Activated CD8-positive, alpha-beta T cell treated with anti-CD3 and anti-CD28 coated beads for 36 hours (primary cell): Measurements from ENCODE around the gene RPUSD1. TPM values are rescaled to one million over a fixed set of nuclear protein-coding genes. Genes with fewer than 3 reads are reported as not detected.
"Not testable (repeated sequence)": the region's sequence is repeated elsewhere in the genome, so short reads cannot be mapped to it uniquely, and the experiment has no call there.

Source experiments
- ATAC-seq: fragments of 200-7000 bp; cut with Tn5 transposase; one replicate; pipeline ENCODE4 v1.10.0; 2021; ENCODE audit warnings: mild to moderate bottlenecking, moderate library complexity
- CTCF ChIA-PET: fragments of 350-600 bp; sonication (Branson Sonifier 250); formaldehyde crosslinking; loops from one replicate; lab custom pipeline; 2021; ENCODE audit warnings: antibody characterized with exemption; lab: Charles Lee
- POLR2A ChIA-PET: fragments of 350-600 bp; sonication (Branson Sonifier 250); formaldehyde crosslinking; loops from one replicate; lab custom pipeline; 2021; ENCODE audit warnings: antibody characterized with exemption; lab: Charles Lee
- DNase-seq: peaks from one replicate; pipeline ENCODE4 v3.0.0-alpha.2; 2020
- H3K27ac Mint-ChIP-seq: one replicate; pipeline ENCODE4 v1.8.0; 2021; ENCODE audit warnings: mild to moderate bottlenecking, mixed read lengths
- H3K27me3 Mint-ChIP-seq: one replicate; pipeline ENCODE4 v1.8.0; 2021; ENCODE audit warnings: mixed read lengths
- H3K36me3 Mint-ChIP-seq: one replicate; pipeline ENCODE4 v1.8.0; 2021; ENCODE audit warnings: low read depth, mixed read lengths
- H3K4me1 Mint-ChIP-seq: one replicate; pipeline ENCODE4 v1.8.0; 2021; ENCODE audit warnings: low read depth, mixed read lengths
- H3K4me3 Mint-ChIP-seq: one replicate; pipeline ENCODE4 v1.8.0; 2021; ENCODE audit warnings: mild to moderate bottlenecking, moderate library complexity, mixed read lengths
- H3K9me3 Mint-ChIP-seq: one replicate; pipeline ENCODE4 v1.8.0; 2021; ENCODE audit warnings: mixed read lengths
- intact Hi-C: fragments of 100-400 bp; cut with micrococcal nuclease; formaldehyde crosslinking; loops from one replicate; pipeline ENCODE4 v1.10.0; 2022
- total RNA-seq, 2 experiments: library from RNA; stranded (reverse); gene quantifications; one replicate each; pipeline ENCODE4 v1.2.3, GENCODE V29; 2021
- TF ChIP-seq, protein P1 (sequence below): fragments of 200-600 bp; IDR thresholded peaks from one replicate; pipeline ENCODE4 v1.8.0; 2022; ENCODE audit warnings: antibody characterized with exemption, mild to moderate bottlenecking

The RPUSD1 gene, protein sequence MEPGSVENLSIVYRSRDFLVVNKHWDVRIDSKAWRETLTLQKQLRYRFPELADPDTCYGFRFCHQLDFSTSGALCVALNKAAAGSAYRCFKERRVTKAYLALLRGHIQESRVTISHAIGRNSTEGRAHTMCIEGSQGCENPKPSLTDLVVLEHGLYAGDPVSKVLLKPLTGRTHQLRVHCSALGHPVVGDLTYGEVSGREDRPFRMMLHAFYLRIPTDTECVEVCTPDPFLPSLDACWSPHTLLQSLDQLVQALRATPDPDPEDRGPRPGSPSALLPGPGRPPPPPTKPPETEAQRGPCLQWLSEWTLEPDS
- total RNA-seq, result 10 to 100 TPM; 17.1 to 18.1 TPM

DNA sequence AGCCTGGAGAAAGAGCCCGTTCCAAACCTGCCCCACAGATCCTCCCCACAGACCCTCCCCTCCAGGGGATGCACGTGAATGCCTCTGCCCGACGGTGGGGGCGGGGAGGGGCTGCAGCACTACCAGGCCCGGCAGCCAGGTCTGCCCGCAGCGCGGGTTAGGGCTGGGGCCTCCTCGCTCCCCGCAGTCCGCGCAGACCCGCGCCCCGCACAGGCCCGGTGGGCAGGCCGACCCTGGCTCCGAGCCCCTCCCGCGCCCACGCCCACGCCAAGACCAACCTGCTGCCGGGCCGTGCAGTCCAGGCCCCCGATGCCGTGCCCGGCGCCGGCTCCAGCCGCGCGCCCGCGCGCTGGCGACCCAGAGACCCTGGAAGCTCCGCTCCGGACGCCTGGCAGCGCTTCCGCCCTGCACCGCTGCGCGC lies at the start of gene RPUSD1:
TSS of gene RPUSD1 (minus strand) at position 404 of the 421 bp plus-strand sequence. CDS start 644 bp downstream, outside the sequence.
- ChIA-PET POLR2A (interaction anchor here (1.0 kb wide), 1 partner anchor 87 kb away, joined by 3 read pairs; no protein-coding TSS in a partner anchor), CTCF (interaction anchor here (1.3 to 7.7 kb wide), 3 partner anchors 48 to 75 kb away, joined by 5 to 149 read pairs (median 6); partner anchors contain the start of genes CIAO3 and METRN)
- intact Hi-C loops, result no loop called here
- TF ChIP-seq, protein P1, sequence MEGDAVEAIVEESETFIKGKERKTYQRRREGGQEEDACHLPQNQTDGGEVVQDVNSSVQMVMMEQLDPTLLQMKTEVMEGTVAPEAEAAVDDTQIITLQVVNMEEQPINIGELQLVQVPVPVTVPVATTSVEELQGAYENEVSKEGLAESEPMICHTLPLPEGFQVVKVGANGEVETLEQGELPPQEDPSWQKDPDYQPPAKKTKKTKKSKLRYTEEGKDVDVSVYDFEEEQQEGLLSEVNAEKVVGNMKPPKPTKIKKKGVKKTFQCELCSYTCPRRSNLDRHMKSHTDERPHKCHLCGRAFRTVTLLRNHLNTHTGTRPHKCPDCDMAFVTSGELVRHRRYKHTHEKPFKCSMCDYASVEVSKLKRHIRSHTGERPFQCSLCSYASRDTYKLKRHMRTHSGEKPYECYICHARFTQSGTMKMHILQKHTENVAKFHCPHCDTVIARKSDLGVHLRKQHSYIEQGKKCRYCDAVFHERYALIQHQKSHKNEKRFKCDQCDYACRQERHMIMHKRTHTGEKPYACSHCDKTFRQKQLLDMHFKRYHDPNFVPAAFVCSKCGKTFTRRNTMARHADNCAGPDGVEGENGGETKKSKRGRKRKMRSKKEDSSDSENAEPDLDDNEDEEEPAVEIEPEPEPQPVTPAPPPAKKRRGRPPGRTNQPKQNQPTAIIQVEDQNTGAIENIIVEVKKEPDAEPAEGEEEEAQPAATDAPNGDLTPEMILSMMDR, result no peak
- no peak for DNase-seq
- peak; percentile 6 for ATAC-seq
- Mint-ChIP-seq H3K27me3 (no peaks in the 10 kb centered on the region), H3K4me1 (peaks cover 9% of the 10 kb centered on the region), H3K36me3 (peaks cover 19% of the 10 kb centered on the region), H3K9me3 (no peaks in the 10 kb centered on the region), H3K4me3 (peak within 1 kb of the TSS; percentile 87), H3K27ac (peak within 1 kb of the TSS; percentile 78)

DNA sequence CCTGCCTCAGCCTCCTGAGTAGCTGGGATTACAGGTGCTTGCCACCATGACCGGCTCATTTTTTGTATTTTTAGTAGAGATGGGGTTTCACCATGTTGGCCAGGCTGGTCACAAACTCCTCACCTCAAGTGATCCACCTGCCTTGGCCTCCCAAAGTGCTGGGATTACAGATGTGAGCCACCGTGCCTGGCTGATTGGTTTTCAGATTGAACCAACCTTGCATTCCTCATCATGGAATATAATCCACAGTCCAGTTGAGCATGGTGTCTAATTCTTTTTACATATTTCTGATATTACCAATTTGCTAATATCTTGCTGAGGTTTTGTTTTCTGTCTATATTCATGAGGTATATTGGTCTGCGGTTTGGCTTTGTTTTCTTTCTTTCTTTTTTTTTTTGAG lies 48.6 kb upstream of the RPUSD1 start:
- H3K36me3 Mint-ChIP-seq, ATAC-seq, H3K9me3 Mint-ChIP-seq, CTCF ChIA-PET, H3K27ac Mint-ChIP-seq, H3K4me1 Mint-ChIP-seq, POLR2A ChIA-PET, DNase-seq, H3K27me3 Mint-ChIP-seq, intact Hi-C loops, H3K4me3 Mint-ChIP-seq: not testable (repeated sequence)

DNA sequence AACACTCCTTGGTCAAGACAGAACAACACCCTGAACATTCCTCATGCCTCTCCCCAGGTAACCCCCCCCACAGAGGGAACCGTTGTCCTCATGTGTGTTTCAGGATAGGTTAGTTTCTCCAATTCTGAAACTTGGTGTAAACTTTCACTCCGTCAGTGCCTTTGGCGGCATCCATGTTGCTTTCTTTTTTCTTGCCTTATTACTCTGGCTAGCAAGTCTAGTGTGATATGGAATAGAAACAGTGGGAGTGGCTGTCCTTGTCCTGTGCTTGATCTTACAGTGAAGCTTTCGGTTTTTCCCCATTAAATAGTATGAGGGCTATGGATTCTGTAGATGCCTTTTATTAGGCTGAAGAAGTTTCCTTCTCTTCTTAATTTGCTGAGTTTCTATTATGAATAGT lies 48.0 kb upstream of the RPUSD1 start:
- intact Hi-C loops, result no loop called here
- Mint-ChIP-seq H3K36me3 (peaks cover 1% of the 10 kb centered on the region), H3K4me3 (no peak overlapping the region), H3K9me3 (peaks cover 9% of the 10 kb centered on the region), H3K27ac (no peak overlapping the region), H3K4me1 (no peaks in the 10 kb centered on the region), H3K27me3 (peaks cover 2% of the 10 kb centered on the region)
- TF ChIP-seq, protein P1, result no peak
- CTCF ChIA-PET, result no interaction called here
- POLR2A ChIA-PET, result no interaction called here
- ATAC-seq, result no peak
- no peak for DNase-seq

DNA sequence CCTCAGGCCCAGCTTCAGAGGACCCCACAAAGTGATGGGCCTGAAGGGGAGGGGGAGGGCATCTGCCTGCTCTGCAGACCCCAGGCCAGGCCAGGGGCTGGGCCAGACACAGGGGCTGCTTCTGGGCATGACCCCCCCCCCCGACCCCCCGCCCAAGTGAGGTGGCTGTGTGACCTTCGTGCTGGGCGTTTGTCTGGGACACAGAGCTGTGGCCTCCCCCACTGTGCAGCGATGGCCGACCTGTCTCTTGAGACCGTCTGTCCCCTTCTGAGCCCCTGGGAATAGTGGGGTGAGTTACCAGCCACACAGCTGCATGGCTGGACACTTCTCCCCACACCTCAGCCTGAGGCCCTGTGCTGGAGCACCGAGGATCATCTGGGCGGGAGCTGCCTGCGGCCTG lies 47.2 kb upstream of the RPUSD1 start:
- peaks cover 9% of the 10 kb centered on the region for H3K9me3 Mint-ChIP-seq
- no peaks in the 10 kb centered on the region for H3K4me1 Mint-ChIP-seq
- CTCF ChIA-PET, result no interaction called here
- H3K4me3 Mint-ChIP-seq, result no peak overlapping the region
- TF ChIP-seq, protein P1, result no peak
- no peak overlapping the region for H3K27ac Mint-ChIP-seq
- DNase-seq, result no peak
- POLR2A ChIA-PET, result no interaction called here
- H3K36me3 Mint-ChIP-seq, result peaks cover 1% of the 10 kb centered on the region
- intact Hi-C loops, result no loop called here
- H3K27me3 Mint-ChIP-seq, result peaks cover 2% of the 10 kb centered on the region
- no peak for ATAC-seq

DNA sequence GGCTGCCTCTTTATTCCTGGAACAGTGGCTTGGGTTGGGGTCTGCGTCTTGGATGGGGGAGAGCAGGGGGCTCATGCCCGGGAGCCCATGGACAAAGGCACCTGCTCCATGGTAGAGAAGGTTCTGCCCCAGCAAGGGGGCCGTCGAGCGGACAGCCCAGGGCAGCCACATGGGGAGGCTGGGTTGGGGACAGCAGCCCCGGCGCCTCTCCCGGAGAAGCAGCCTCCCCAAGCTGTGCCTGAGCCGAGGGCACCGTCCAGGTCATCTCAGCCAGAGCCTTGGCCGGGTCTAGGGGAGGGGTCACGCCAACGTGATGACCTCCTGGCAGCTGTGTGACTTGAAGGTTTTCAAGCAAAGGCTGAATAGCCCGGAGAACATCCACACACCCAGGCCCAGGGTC lies 45.2 kb upstream of the RPUSD1 start:
- no peak overlapping the region for H3K27ac Mint-ChIP-seq
- peaks cover 1% of the 10 kb centered on the region for H3K36me3 Mint-ChIP-seq
- DNase-seq, result no peak
- H3K4me3 Mint-ChIP-seq, result no peak overlapping the region
- H3K27me3 Mint-ChIP-seq, result peaks cover 2% of the 10 kb centered on the region
- TF ChIP-seq, protein P1, result no peak
- H3K9me3 Mint-ChIP-seq, result peaks cover 9% of the 10 kb centered on the region
- intact Hi-C loops, result no loop called here
- H3K4me1 Mint-ChIP-seq, result no peaks in the 10 kb centered on the region
- CTCF ChIA-PET, result no interaction called here
- POLR2A ChIA-PET, result no interaction called here
- no peak for ATAC-seq
